Stimulated activated CD4-positive, alpha-beta T cell treated with anti-CD3 and anti-CD28 coated beads, Interleukin-1b, Interleukin-23, amount 100 ng/mL, for 24 hours (primary cell): ENCODE results near the gene GSG1L.

Experiments used
- DNase-seq, 4 experiments: peaks; one replicate each; pipeline ENCODE4 v3.0.0-alpha.2; 2020; ENCODE audit warnings: low read depth in 4 of 4, low spot score in 1 of 4

Gene GSG1L

GRCh38 chr16:28063591-28064061 is at the start of gene GSG1L:
Gene GSG1L (minus strand): TSS chr16:28063714. CDS start chr16:28063424, 290 bp downstream.
- DNase-seq = no peak

- peak in 1 of 4 experiments; percentile 15 for DNase-seq
These were observed 49.4 kb upstream of the GSG1L start for GRCh38 chr16:28112908-28113307.

DNA sequence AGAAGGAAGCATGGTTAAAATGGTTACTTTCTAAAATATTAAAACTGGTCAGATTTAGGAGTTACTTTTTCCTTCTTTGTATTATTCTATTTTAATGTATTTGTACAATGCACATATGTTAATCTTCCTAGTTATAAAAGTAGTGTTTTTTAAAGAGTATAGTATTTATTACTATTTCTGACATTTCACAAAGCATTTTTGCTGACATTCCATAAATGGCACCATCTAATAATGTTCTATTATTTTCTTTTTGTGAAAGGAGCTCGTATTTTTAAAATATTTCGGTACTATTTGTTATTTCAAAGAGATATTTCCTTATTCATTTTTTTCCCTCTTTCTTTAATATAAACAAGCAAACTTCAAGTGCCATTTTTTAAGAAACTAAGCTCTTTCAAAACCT is 47.5 kb upstream of the GSG1L start:
- DNase-seq = no peak

DNA sequence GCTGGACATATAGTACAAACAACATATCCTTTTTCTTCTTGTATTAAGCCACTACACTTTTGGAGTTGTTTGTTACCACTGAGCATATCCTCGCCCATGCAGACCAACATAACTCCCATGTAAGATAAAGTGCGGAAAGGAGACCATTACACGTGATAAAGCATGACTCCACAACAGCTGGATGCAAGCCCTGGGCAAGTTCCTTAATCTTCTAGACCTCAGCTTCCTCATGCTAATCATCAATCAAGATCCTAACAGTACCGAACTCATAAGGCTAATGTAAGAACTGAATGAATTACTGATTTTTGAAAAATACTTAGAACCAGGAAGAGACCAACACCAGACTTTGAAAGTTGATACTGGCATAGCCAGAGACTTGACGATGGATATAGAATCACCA is 47.0 kb upstream of the GSG1L start:
- DNase-seq = no peak

DNA sequence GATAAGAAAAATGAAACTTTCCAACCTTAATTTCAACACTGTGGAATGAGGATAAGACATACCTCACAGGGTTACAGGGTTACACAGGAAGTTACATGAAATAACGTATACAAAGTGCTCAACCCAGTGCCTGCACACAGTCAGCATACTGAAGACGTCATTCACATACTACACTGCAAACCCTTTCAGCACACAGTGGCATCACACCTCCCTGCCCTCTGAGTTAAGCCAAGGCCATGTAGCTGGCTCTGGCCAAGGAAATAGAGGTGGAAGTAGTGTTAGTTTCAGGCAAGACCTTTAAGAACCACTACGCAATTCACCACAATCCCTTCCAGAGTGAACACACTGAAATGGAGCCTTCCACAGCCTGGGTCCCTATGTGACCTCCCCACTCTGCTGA is 46.6 kb upstream of the GSG1L start:
- DNase-seq = no peak

GRCh38 chr16:28108590-28109247 is 45.2 kb upstream of the GSG1L start:
- no peak for DNase-seq

- no peak for DNase-seq
These were observed 43.7 kb upstream of the GSG1L start for GRCh38 chr16:28107232-28107631.

DNA sequence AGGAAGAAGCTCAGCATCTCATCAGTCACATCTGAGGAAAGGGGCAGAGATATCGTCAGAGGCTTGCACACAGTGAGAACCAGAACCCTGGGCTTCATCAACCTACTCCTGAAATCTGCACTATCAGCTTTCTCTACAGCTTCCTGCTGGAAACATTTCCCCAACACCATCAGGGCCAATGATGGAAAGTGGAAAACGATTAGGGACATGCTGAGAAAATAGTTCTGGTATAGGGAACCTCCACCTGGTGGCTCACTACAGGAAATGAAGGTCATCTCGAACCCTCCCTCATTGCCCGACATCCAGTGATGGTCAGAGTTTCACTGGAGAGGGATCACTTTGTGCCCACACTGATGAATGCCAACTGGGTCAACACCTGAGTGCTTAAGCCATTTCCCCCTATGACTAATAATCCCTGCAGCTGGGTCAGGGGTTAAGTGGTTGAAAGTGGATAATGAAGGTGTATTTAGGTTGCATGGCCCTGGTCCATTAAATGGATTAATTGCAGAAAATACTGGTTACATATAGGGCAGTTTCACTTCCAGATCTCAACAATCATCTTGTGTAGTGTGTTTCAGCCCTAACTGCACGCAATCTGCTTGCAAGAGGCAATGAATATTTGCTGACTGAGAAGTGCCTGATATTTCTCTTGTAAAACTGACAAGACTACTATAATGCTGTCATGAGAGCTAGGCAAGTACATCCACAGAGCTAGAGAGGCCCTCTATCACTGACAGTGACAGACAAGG is 43.1 kb upstream of the GSG1L start:
- DNase-seq = no peak

- no peak for DNase-seq
These were observed 42.4 kb upstream of the GSG1L start for GRCh38 chr16:28105954-28106353.

GRCh38 chr16:28105297-28105696 is 41.8 kb upstream of the GSG1L start:
- DNase-seq = no peak

DNA sequence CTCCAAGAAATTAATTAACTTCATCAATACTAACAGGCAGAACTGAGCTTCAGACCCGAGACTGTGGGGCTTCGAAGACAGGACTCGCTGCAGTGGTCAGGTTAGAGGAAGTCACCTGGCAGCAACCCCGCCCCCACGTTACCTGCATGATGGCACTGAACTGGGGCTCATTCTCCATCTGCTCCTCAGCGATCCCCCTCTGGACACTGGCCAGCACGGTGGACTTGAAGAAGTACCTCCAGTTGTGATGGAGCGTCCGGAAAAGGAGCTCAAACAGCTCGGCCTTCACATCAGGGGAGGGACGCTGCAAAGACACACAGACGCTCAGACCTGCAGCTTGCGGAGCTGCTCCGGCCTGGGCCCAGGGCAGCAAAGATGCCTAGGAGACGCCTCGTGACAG is 40.9 kb upstream of the GSG1L start:
- no peak for DNase-seq

DNA sequence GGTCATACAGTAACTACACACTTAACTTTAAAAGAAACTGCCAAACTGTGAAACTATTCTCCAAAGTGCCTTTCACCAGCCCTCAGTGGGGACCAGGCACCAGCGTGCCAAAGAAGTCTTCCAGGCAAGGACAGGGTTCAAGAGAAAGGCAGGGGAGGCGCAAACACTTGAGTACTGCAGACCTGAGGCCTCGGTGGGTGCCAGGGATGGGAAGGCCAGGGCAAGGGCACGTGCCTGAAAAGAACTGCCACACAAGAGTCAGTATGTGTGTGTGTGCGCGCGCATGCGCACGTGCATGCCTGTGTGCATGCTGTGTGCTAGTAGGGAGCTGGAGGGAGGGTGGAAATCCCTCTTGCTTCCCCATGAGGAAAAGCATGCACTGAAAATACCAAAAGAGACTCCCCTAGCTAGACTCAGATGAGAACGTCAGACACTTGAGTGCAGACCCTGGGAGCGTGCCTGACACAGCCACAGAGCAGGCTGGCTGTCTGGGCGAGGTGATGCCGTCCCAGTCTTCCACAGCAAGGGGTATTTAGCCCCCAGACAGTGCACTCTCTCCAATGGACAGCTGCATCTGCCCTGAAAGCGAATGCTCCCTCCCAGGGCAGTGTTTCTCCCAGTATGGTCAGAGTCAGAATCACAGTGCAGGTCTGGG is 40.1 kb upstream of the GSG1L start:
- DNase-seq = no peak

DNA sequence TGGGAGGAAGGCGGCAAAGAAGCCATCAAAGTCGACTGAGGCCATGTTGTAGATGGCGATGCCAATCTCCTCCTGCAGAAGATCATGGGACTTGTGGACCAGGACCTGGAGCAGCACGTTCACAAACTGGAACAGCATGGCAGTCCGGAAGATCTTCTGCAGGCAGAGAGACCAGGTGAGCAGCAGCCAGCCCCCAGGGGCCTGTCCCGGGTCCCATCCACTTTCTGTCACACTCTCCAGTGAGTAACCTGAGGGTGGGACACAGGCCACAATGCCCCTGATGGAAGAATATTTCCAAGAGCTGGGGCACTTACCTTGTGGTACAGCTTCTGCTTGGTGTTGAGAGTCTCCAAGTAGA is 38.0 kb upstream of the GSG1L start:
- no peak for DNase-seq

DNA sequence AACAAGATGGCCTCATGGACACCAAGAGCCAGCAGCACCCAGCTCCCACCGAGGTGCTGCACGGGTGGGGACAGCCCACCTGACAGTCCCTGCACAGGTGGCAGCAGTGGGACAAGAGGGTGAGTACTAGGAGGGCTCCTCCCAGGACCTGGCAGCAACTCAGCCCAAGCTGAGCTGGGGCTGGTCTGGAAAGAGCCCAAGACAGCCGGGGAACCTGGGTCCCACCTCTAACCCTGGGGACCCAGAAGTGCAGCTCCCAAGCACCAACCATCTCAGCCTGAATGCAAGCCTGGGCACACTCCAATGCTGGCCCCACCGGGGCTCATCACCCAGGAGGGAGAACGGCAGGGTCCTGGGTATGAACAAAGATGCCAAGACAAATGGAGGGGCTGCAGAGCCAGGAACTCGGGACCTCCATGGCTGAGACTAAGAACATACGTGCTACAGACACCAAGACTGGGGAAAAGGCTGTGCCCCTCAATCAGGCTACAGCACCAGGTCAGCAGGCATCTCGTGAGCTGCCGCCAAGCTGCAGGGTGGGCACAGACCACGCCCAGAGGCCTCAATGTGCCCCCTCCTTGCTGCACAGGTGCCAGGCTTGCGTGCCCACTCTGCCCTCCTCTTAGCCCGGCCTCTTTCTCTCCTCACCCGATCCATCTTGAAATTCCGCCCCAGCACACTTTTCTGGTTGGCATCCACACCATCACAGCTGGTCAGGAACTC is 37.5 kb upstream of the GSG1L start:
- no peak for DNase-seq

- no peak for DNase-seq
These were observed 35.7 kb upstream of the GSG1L start for GRCh38 chr16:28098959-28099945.

DNA sequence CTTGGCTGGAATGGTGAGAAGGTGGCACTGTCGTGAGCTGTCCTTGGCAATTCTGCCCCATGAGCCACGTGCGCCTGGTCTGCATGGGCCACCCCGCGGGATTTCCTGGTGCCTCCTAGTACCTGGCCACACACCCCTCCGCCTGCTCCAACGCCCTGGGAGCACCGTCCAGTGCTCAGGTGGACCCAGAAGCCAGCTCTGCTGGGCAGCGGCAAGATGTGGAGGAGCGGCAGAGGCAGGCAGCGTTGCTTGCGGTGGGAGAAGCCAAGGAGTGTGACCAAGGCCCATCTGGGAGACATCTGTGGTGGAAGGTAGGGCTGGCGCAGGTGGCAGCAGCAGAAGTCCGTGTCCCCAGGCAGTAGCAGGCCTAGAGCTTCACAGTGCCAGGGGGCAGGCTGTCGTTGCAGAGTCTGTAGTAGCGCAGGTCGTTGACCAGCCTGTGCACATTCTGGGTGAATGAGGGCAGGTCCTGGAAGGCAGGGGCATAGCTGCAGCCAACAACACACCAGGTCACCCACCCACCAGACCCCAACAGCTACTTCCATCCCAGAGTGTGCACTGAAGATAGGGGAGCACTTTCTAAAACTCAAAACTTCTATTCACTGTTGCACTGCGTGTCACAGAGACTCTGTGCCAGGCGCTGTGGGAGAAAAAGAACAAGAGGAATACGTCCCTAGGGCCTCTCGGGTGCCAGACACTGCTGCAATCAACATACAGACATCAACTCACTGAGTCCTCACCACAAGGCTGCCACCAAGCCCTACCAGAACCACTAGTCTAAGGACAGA is 34.9 kb upstream of the GSG1L start:
- no peak for DNase-seq

DNA sequence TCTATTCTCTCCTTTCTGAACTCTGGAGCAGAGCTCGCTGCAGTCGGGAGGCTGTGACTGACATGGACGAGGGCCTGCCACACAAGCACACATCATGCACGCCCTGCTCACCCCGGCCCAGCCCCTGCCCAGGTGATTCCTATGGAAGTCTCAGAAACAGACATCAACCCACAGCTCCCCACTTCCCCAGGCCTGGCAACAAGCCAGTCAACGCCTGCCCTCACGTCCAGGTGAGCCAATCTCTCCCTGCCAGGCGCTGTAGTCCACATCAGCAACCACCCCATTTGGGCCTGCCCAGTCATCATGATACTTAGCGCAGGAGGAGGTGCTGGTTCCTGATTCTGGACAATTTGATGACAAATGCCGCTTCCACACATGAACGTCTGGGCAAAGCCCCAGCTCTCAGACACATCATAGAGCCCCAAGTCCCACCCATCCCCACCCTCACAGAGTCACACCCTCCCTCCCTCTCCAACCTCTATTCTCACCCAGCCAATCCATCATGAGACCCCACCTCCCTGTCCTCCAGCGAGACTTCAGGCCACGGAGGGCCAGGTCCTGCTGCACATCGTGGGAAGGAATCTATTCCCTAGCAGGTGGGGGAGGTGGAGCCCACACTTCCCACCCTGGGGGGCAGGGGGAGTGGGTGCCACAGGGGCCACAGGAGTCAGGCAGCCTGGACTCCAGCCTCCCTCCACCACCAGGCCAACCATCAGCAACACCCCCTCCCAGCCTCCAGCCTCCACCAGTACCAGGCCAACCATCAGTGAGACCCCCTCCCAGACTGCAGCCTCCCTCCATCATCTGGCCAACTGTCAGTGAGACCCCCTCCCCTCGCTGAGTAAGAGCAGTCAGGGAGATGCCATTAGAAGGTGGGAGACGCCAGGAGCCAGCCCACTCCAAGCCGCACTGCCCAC is 33.7 kb upstream of the GSG1L start:
- no peak for DNase-seq

- no peak for DNase-seq
These were observed 29.8 kb upstream of the GSG1L start for GRCh38 chr16:28093385-28093725.
